ENCODE results near the gene CSH1.

DNA sequence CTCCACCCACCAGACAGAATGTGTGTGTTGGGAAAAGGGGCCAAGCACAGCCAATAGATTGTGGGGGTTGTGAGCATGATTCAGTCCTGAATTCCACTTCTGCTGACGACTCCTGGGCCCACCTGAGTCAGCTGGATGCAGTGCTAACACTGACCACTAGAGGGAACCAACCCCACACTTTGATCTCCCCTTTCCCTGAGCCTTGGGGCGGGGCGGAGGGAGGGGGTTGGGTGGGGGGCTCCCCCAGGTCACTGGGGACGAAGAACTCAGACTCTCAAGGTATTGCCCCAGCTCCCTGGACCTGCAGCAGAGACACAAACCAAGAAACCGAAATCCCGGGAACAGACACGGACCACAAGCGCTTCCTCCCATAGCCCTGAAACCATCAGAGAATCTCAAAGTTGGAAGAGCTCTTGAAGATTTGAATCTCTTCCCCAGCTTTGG is 15.3 kb upstream of the CSH1 start:
- TF ChIP-seq, protein P1, sequence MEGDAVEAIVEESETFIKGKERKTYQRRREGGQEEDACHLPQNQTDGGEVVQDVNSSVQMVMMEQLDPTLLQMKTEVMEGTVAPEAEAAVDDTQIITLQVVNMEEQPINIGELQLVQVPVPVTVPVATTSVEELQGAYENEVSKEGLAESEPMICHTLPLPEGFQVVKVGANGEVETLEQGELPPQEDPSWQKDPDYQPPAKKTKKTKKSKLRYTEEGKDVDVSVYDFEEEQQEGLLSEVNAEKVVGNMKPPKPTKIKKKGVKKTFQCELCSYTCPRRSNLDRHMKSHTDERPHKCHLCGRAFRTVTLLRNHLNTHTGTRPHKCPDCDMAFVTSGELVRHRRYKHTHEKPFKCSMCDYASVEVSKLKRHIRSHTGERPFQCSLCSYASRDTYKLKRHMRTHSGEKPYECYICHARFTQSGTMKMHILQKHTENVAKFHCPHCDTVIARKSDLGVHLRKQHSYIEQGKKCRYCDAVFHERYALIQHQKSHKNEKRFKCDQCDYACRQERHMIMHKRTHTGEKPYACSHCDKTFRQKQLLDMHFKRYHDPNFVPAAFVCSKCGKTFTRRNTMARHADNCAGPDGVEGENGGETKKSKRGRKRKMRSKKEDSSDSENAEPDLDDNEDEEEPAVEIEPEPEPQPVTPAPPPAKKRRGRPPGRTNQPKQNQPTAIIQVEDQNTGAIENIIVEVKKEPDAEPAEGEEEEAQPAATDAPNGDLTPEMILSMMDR (IDR thresholded peaks at IDR 0.05): peak; percentile 74
- TF ChIP-seq EZH2 (IDR thresholded peaks at IDR 0.05): no peak

Data from neural progenitor cell (in vitro differentiated cells).